Inferior parietal cortex (tissue), 1 donor: ENCODE measurements around the gene DCPS.
"Not testable (repeated sequence)": the region's sequence is repeated elsewhere in the genome, so short reads cannot be mapped to it uniquely, and the experiment has no call there.

Experiments used
- DNase-seq: peaks from one replicate; pipeline ENCODE4 v3.0.0-alpha.2; 2016; ENCODE audit errors: extremely low spot score

Gene DCPS

DNA sequence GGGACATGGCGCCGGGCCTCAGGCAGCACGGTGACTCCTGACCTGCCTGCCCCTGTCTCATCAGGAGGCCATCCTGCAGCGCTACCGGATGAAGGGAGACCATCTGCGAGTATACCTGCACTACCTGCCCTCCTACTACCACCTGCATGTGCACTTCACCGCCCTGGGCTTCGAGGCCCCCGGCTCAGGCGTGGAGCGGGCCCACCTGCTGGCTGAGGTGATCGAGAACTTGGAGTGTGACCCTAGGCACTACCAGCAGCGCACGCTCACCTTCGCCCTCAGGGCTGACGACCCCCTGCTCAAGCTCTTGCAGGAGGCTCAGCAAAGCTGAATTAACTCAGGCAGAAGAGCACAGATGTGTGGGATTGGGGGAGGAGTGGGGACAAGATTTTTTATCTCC is 41.4 kb downstream of the DCPS start:
- DNase-seq = no peak

DNA sequence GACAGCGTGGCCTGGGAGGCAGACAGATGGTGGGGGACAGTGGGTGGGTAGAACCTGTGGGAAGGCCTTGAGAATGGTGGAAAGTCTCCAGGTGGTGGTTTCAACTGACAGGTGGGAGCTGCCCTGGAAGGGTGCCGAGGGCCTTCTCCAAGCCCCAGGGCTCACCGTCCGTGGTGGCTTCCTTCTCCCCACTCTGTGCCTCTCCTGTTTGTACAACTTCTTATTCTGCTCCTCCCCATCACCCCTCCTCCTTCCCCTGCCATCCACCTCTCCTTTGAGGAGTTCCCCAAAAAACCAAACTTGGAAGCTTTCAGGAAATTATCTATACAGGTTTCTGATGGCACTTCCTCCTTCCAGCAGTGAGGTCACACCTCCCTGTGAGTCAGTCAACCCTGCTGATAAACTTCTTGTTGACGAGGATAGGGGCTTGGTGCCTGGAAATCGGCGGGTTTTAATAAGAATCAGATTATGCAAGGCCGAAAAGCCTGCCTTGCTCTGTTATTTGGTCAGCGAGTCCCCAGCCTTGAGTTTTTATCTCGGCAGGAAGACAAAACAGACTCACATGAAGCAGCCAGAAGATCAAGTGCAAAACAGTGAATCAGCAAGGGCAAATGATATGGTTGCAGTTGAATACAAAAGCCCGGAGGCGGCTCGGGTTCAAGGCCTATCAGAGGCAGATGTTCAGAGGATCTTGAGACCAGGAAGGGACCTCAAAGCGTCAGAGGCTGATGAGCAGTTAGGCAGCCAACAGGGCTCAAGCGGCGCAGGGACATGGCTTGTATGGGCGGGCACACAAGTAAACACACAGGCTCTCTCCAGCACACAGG is 42.1 kb downstream of the DCPS start:
- DNase-seq = no peak

DNA sequence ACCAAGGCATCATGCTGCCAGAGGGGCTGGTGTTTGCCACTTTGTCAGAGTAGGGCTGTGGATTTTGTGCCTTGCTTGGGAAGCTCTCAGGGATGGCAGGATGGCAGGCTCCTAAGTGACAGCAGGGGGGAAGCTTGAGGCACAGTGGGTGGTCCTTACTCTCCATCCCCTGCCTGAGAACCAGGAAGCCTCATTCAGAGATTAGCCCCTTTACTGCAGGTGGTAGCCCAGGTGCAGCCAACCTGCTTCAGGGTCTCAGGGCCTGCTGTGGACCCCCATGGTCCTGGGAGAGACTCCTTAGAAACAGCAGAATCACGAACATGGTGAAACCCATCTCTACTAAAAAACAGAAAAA is 42.7 kb downstream of the DCPS start:
- DNase-seq = no peak

DNA sequence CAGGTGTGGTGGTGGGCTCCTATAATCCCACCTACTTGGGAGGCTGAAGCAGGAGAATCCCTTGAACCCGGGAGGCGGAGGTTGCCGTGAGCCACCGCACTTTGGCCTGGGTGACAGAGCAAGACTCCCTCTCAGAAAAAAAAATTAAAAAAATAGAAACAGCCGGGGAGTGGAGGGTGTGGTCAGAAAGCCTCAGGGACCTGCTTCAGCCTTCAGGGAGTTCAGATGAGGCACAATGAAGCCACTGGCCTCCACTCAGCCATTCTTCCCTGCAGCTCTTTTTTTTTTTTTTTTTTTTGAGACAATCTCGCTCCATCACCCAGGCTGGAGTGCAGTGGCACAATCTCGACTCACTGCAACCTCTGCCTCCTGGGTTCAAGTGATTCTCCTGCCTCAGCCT is 43.1 kb downstream of the DCPS start:
- DNase-seq = not testable (repeated sequence)

DNA sequence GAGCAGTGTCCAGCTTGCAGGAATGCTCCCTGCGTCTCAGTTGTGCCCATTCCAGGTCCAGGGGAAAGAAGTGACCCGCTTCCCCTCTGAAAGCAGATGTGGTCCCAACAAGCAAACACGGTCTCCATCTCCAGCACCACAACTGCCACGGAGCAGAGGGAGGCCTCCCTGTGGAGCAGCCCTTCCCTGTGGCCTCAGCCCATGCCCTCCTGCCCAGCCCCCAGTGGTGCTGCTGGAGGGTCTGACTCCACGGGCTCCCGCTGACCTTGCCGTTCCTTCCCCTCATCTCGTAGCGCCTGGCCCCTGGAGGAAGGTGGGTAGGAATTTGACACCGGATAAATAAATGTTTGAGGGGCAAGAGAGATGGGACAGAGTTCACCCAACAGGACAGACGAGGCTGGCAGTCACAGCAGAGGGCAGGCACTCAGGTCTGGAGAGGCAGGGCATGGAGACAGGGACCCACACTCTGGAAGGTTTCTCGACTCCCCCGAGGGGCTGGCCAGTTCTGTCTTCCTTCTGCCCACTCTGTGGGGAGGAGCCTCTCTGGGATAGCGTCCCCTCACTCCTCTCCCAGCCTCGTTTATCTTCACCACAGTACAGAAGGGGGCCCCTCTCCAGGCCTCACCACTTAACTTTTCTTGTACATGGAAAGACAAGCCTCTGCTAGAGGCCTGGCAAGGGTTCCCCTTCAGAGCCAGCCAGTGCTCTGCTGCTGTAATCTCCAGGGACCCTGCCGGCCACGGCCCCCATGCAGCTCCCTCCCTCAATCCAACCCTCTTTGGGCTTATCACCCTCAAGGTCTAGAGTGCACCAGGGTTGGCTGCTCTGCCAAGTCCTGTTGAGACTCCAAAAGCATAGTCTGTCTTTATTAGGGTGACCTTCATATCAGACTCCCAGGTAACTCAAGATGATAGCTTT is 44.1 kb downstream of the DCPS start:
- DNase-seq = no peak

DNA sequence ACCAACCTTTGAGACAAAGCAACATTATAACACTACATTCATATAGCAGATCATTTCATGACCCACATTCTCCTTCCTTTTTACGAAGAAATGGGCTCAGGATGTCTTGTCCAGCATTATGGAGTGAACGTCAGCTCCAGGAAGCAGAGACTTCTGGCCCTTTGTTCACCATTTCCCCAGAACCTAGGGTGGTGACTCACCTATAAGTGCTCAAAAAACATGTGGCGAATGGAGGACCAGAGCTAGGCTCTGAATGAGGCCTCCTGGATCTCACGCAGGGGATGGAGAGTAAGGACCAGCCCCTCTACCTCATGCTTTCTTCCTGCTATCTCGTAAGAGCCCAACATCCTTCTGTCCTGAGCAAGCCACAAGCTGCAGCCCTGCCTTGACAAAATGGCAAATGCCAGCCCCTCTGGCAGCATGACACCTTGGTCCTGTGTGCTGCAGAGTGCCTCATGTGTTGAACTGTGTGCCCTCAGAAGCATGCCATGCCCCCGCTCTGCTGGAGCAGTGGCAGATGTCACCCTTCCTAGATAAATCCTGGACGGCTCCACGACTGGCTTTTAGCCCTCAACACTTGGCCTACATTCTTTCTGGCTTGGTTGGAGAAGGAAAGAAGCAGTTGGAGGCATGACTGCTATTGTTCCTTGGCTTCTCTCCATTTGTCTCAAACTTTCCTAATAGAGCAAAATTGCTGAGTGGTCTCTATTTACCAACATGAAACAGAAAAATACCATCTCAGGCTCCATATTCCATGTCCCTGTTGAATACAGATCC is 45.1 kb downstream of the DCPS start:
- DNase-seq = no peak

DNA sequence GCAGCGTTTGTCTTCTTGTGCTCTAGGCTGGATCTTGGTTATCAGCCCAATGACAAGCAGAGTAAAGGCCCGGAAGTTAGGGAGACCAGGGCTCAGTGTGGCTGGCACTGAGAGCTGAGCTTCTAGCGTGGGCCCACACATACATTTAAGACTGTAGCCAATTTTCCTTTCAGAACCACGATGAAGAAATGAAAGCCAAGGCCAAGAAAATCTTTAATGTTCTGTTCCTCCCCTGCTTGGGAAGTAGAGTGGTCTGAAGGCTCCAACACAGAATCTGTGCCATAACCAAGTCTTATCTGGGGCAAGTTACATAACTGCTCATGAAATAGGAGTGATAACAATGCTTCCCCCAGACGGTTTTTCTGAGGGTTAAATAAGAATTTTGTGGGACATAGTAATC is 47.0 kb downstream of the DCPS start:
- no peak for DNase-seq

DNA sequence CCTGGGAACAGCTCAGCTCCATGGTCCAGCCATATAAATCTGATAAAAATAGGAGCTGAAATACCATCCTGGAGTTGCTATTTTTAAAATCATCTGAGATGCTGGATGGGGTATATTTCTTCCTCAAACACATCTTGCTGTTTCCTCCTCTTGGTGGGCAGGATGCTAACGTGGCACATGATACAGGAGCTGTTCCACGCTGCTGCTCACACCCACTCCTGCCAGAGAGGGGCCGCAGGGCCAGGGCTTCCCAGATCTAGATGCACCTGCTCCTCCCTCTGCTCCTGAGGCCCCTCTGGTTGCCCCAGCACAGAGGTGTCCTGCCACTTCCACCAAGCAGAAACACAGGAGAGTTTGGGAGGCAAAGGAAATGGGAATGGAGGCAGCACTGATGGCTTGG is 48.3 kb downstream of the DCPS start:
- DNase-seq = no peak

DNA sequence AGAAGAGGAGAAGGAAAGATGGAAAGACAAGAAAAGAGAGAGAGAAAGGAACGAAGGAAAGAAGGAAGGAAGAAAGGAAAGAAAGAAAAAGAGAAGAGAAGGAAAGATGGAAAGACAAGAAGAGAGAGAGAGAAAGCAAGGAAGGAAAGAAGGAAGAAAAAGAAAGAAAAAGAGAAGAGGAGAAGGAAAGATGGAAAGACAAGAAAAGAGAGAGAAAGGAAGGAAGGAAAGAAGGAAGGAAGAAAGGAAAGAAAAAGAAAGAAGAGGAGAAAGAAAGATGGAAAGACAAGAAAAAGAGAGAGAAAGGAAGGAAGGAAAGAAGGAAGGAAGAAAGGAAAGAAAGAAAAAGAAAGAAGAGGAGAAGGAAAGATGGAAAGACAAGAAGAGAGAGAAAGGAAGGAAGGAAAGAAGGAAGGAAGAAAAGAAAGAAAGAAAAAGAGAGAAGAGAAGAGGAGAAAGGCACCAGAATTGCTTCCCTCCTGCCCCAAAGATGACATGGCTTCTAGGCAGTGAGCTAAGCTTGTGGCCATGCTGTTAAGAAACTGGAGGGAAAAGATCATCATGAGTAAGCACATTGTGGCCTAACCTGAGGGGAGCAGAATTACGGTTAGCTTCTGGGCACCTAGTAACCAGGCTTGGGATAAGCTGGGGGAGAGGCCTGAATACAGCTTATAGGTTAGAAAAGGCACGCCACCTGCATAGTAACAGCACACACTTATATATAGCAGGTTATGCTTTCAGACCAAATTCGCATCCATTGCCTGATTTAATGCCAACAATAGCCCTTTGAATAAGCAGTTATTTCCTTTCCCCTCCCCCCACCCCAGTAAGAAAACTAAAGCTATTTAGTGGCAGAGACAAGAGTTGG is 49.3 kb downstream of the DCPS start:
- DNase-seq = no peak

DNA sequence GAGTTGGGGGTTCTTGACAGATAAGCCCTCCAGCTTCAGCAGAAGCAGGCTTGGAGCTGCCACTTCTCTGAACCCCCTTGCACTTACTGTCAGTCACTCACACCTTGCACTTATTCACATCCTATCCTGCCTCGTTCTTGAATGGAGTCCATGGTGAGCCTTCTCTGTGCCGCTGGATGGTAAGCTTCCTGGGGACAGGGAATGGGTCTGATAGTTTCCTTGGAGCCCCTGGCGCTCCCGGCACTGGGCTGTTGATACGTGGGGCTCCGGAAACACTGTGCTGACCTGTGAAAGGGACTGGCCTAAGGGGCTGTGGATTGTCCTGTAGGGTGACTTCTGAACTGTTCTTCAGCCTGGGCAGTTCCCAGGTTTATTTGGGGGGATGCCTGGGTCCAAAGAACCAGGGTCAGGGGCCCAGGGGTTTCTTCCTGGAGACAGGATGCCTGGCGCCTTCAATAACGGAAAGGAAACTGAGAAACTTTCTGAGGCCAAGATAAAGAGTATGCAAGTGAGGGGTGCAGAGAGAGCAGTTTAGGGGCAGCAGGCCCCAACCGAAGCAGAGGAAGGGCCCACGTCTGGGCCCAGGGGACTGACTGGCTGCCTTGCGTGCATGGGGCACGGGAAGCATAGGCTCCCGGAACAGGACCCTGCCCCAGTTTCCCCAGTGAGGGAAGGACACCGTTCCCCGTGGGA is 50.9 kb downstream of the DCPS start:
- no peak for DNase-seq

DNA sequence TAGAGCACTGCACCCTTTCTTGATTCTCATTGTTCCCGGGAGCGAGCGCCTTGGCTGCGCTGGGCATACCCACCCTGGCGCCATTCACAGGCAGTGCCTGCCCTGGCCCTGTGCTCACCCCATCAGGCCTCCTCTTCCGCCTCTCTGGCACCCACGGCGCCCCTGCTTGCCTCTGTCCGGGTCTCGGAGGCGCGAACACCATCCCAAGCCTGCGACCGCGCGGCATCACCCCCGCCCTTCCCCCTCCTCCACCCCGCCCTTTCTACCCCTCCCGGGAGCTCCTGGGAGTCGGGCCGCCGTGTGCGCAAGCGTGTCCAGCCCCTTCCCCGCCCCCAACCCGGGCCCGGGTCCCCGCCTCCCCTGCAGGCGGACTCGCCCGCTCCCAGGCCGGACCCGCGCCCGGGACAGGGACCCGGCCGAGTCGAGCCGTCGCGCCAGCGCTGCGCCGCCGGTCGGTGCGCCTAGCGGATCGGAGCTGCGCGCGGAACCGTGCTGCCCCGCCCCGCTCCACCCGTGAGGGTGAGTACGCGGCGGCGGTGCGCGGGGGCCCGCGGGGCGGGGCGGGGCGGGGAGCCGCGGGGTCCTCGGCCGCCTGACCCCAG is 51.6 kb downstream of the DCPS start, which contains the start of gene ST3GAL4:
ST3GAL4 (plus strand) TSS at position 363 of the 602 bp plus-strand sequence. CDS start 50,470 bp downstream, outside the sequence.
- no peak for DNase-seq

DNA sequence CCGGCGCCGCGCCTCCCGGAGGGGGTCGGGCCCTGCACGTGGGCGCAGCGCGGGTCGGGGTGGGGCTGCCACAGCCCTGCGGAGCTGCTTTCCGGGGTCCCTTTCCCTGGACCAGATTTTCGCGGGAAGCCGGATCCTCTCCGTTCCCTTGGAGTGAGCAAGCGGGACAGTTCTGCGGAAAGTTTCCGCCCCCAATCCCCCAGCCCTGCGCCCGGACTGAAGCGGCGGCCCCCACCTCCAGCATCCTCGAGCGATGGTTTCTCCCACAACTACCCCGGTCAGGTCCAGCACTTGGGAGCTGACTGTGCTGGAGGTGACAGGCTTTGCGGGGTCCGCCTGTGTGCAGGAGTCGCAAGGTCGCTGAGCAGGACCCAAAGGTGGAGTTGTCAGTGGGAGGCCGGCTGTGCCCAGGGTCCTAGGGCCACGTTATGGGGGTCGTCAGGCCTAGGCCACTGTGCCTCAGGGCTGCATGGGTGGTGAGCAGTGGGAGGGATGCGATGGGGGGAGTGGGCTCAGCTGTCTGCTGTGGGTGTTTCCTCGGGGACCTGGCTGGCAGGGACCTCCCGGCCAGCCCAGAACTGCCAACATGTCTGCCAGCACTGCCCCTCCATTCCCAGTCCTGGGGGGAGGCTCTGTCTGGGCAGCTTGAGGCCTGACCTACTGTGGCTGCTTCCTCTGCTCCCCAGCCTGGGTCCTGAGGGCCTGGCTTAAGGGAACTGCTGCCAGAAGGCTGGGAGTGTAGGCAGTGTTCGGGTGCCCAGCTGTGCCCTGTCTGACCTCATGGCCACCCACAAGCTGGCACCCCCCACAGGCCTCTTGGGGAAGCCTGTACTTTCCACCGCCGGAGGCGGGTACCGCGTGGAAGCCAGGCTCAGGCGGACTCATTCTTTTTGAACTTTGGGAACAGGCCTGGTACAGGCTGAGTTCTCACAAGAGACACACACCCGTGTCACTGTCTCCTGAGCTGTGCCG is 52.4 kb downstream of the DCPS start:
- DNase-seq = peak; percentile 75

DNA sequence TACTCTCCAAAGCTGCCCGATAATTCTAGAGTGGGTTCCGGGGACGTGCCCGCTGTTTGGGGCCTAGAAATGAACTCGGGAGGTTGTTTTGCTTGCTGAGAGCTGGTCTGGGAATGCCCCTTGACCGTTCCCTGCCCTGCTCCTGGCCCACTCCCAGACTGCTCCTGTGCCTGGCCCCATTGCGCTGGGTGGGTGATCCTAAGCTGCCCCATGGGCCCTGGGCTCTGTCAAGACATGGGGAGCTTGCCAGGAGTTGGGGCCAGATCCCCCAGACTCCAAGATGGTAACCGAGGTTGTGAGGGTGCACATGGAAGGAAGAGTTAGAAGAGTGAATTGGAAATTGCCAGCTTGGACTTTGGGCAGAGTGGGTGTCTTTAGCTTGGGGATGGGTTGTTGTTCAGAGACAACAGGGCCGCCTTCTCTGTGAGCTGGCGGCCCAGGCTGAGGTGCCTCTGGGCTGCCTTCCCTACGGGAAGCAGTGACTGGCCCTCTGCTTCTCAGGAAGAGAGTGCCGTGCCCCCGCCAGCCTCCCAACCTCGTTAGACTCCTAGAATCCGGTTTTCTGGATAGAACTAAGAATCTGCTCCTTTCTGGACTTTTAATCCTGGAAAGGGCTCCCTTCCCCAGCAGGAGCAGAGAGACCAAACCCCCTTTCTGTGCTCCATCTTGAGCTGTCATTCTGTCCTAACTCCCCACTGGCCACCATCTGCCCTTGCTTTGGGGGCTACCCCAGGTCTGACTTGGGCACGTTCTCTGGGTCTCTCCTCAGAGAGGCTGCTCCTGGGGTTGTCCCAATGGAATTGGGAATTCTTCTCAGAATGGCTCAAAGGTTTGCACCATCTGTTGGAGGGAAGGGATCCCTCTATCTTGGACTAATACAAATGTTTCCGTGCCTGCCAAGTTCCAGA is 53.4 kb downstream of the DCPS start:
- DNase-seq = no peak

DNA sequence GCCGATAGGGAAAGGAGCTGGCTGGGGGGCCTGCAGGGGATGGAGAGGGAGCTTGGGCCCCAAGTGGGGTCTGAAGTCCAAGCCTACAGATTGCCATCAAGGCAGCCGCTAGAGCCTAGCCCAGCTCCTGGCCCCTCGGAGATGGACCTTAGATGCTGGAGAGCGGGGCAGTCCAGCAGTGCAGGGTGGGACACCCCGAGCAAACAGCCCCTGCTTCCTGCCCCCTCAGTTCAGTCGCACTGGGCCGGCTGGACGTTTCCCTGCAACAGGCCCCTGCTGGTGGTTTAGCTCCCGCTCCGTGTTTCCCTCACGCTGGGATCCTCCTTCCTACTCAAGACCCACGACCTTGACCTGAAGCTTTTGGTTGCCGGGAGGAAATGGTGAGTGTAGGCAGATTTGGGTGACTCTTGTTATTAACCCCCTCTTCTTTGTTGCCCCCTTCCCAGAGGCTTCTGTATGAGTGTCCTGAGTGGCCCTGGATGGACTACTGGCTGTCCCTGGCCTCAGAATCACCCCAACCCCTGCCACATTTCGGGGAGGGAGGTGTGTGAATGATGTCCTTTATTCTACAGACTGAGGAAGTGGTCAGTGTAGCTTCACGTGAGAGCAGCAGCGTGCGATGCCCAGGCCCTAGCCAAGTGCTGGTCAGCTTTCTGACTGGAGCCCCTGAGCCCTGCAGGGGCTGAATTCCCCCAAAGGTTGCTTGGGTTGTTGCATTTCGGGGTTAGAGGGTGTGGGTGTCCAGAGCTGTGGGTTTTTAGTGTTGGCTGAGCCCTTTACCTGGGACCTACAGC is 54.3 kb downstream of the DCPS start:
- no peak for DNase-seq

DNA sequence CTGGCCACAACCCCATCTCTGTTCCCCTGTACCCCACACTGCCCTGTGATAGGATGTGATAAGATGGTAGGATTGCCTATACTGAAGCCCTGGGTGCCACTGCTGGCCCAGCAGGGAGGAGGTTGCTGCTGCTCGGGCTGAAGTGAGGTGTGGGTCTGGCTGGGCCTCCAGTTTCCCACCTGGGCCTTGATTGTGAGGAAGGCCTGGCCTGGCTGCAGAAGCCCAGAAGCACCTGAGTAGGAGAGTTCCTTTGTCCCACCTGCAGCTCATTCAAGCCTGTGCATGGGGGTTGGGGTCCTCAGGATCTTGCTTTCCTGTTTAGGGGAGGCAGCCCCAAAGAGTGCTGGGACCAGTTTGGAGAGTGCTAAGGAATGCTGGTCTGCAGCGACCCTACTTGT is 54.9 kb downstream of the DCPS start:
- no peak for DNase-seq

DNA sequence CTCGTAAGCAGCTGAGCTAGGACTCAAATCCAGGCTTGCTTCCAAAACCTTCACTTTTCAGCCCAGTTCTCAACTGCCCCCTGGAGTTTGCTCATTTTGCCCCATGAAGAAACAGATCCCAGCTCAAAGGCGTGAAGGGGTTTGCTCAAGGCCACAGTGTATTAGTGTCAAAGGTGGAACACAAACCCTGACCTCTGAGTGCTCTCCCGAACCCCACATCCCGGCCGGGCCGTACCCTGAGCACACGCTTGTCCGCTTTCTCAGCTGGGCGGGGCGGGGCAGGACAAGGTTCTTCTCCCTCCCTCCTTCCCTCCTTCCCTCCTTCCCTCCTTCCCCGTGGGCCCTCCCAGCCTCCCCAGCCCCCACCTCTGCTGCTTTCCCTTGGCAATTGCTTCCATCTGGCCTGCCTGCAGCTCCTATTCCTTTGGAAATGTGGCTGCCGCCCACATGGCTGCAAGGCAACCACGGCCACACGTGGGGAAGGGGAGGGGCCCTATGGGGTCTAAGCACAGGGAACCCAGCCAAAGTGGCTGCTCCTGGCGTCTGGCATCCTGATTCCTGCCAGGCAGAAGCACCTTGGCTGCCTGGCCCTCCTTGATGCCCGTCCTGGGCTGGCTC is 55.7 kb downstream of the DCPS start:
- DNase-seq = no peak

DNA sequence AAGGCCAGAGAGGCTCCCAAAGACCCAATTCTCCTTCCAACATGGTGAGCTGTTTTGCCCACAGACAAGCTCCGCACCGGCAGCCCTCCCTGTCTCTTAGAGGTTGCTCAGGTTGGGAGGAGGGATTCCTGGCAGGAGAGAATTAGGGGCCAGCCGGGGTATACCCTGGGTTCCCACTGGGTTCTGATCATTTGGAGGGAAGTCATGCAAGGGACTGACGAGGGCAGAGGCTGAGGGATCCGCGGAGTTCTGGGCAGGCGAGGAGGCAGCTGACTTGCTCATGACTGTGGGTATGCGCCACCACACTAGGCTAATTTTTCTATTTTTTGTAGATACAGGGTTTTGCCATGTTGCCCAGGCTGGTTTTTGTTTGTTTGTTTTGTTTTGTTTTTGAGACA is 56.2 kb downstream of the DCPS start:
- no peak for DNase-seq
